ENCODE results near the gene CBFA2T2.

Gene CBFA2T2

DNA sequence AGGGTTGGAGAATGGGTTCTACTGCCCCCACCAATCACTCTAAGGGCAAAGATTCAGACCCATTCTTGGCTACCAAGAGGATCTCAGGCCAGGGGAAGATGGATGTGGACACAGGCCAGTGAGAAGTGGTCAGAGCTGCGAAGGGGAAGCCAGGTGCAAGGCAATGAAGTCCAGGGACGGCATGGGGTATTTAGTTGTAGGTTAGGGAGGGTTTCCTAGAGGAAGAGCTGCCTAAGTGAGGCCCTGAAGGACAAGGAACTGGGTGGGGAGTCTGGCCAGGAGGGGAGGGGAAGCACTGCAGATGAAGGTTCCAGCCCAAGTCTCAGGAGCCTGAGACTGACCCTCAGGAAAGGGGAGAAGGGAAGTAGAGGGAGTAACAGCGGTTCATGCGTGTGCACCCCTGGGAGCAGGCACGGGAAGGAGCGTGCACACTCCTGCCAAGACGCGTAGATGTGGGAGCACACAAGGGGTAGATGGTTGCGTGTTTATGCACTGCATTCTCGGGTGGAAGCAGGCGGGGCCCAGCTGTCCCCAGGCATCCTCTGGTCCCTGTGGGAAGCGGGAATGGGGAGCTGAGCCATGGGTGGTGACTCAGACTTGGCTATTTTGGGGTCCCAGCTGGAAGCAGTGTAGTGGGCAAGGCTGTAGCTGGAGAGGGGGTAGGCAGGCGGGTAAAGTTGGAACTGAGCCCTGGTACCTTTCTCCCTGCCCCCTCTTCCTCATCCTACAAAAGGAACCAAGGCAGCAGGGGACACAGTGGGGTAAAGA lies 180.2 kb downstream of the CBFA2T2 start:
- DNase-seq: peak; percentile 46

- DNase-seq: peak; percentile 29
These were observed 181.0 kb downstream of the CBFA2T2 start for GRCh38 chr20:33670715-33671499.

GRCh38 chr20:33671573-33672288 lies 181.8 kb downstream of the CBFA2T2 start:
- peak; percentile 45 for DNase-seq

GRCh38 chr20:33672426-33673113 lies 182.7 kb downstream of the CBFA2T2 start:
- DNase-seq: peak; percentile 55

DNA sequence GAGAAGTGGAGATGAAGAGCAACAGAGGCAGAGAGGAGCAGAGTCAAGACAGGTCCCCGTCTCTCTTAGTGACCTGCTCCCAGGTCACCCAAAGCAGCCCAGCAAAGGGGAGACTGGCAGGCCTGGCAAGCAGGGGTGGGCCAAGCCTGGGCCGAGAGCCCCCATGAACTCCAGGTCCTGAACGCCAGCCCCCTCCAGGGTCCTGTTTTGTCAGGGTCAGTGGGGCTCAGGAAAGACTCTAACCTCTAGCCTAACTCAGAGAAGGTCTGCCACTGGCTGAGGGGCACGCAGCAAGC lies 183.2 kb downstream of the CBFA2T2 start:
- DNase-seq: peak; percentile 32

- DNase-seq: peak; percentile 67
These were observed 183.8 kb downstream of the CBFA2T2 start for GRCh38 chr20:33673410-33674293.

GRCh38 chr20:33674294-33675135 lies 184.6 kb downstream of the CBFA2T2 start, which contains the start of gene NECAB3:
Gene NECAB3, minus strand, starts transcription at chr20:33674428. Its CDS starts 76 bp downstream, at chr20:33674352.
- peak; percentile 94 for DNase-seq

GRCh38 chr20:33675136-33675959 lies 185.5 kb downstream of the CBFA2T2 start:
- peak; percentile 24 for DNase-seq

DNA sequence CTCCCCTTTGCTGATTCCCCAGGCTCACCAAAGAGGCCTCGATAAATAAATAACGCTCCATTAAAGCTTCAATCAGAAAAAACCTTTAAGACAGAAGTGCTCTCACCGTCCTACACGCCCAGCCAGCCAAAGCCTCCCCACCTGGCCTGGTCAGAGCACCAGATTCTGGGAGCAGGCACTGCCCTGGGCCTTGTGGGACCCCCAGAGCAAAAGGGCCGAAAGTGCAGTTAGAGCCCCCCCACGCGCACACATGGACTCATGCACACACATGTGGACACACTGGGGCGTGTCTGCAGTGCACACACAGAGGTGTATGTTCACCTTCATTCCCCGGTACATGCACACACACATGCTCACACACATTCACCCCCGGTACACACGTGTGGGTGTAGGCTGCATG lies 186.2 kb downstream of the CBFA2T2 start:
- peak; percentile 28 for DNase-seq

DNA sequence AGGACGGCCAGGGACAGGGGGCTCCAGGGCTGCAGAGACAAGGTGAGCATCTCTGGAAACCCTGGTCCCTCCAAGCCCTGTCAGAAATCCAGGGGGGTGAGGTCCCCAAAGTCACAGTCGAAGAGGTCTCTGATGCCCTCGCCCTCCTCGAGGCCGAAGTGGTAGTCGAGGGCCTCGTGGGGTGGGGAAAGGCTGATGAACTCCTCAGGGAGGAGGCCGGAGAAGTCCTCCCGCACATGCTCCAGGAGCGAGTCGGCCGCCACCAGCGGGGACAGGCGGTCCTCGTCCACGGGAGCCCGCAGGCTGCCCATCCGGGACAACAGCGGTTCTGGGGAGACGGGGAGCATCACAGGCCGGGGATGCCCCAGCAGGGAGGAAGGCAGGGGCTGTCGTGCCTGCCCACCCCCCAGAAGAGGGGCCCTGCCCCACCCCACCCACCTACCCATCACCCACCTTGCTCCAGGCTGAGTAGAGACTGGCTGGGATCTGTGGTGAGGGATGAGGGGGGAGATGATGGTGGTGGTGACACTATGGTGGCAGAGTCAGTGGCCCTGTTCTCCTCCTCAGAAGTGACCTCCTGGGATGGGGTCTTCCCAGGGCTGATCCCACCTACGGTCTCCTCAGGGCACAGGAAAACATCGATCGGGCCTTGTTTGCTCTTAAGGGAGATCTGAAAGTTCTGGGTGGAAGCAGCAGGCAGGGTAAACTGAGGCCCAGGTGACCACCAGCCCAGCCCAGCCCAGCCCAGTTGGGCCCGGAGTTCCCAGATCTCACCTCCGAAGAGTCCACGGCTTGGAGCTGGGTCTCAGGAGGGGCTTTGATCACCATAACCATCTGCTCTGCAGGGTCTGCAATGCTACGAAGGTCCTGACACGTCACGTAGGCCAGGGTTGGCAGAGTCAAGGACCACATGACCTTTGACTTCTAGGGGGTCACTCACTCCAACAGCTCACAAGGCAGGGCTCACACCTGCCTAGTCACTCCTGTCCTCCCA lies 187.1 kb downstream of the CBFA2T2 start:
- DNase-seq: peak; percentile 24

- peak; percentile 26 for DNase-seq
These were observed 188.3 kb downstream of the CBFA2T2 start for GRCh38 chr20:33677991-33678702.

- DNase-seq: peak; percentile 20
These were observed 190.0 kb downstream of the CBFA2T2 start for GRCh38 chr20:33679758-33680485.

DNA sequence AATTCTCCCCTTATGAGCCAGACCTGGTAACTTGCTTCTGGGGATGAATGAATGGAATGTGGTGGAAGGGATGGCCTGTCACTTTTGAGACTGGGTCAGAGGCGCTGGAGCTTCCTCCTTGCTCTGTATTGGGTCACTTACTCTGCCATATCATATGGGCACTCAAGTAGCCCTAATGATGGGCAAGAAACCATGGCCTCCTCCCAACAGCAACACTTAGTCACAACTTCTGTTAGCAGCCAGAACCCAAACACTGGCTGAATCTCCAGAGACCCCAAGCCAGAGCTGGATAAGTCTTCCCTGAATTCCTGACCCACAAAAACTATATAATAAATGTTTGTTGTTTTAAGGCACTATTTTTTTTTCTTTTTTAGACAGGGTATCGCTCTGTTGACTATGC lies 190.8 kb downstream of the CBFA2T2 start:
- DNase-seq: peak; percentile 14

DNA sequence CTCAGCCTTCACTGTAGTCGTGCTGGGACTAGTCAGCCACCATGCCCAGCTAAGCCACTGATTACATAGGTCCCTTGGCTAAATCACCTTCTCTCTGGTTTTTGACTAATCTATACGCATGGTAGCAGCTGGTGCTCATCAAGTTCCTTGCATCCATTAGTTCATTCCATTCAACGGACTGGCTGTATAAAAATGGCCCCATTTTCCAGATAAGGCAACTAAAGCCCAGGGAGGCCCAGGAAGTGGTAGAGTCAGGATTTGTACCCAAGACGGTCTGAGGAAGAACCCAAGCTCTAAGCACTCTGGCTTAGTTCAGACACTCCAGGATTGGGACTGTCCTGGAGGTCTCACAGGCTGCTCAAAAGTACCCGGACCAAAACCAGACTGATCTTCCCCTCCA lies 191.4 kb downstream of the CBFA2T2 start:
- no peak for DNase-seq

DNA sequence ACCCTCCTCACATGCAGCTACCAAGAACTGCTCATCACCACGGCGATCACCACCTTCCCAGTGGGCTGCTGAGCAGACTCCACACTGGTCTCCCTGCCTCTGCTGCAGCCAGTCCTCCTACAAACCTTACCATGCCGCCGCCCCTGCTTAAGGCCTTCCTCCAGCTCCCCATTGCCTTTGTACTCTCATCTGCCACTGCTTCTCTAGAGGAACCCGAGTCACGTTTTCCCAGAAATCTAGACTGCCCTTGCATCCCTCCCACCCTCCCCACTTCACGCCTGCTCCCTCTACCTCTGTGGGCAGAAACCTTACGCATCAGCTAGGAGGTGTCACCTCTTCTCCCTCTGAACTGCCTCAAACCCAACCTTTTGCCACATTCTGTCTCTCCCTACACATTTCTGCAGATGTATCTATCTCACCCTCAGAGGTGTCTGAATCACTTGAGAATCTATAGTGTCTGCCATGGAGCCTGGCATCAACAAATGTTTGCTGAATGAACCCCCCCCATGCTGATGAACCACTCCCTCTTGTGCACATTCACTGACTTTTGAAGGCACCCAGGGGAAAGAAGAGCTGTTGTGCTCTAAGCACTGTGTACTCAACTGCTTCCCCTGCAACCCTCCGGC lies 191.9 kb downstream of the CBFA2T2 start:
- DNase-seq: peak; percentile 11

- peak; percentile 51 for DNase-seq
These were observed 194.8 kb downstream of the CBFA2T2 start for GRCh38 chr20:33684533-33685327.
